GM18907 (cell line): Measurements from ENCODE around the gene PSMD12.
"Not testable (repeated sequence)": the region's sequence is repeated elsewhere in the genome, so short reads cannot be mapped to it uniquely, and the experiment has no call there.

Source experiments
- ATAC-seq: cut with Tn5 transposase; IDR thresholded peaks from one replicate; pipeline ENCODE4 v1.9.1; 2021; ENCODE audit warnings: mild to moderate bottlenecking, moderate library complexity; ENCODE audit not compliant: unreplicated experiment

PSMD12 gene

DNA sequence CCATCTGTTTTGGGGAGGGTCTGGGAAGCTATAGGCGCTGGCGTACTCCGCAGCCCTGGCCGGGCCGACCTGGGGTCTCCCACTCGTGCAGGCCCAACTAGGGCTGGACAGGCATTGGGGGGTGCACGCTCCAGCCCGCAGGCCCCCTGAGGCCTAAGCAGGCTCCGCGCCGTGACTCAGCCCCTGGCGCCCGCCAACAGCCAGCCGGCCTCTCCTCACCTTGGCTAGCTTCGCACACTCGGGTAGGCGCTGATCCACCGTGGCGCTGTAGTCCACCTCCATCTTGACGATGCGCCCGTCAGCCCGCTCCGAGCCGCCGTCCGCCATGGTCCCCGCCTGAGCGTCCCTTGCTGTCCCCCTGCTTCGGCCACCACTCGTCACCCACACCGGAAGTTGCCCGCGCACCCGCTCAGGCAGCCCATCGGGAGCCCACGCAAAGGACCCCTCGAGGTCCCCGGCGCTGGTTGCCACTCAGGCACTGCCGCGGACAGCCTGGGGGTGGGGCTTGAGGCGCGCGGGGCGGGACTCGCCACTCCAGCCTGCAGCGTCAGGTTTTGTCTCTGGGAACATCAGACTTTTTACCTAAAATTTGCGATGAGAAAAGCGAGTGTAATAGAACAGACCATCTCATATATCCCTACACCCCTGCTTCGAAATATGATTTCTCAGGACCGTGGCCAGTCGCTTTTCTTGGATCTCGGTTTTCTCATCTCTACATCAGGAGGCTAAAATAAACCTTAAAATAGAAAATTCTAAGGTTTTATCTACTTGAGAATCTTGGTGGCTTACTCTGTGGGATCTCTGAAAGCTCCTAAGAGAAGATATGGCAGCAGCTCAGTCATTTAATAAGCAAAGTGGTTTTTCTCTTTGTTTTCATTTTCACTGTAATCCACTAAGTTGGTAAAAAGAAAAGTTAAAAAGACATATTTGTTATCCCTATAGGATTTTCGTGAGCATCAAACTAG lies at the start of gene PSMD12:
TSS of gene PSMD12 (minus strand) at position 385 of the 965 bp plus-strand sequence. CDS start at position 327, 58 bp downstream.
- peak; percentile 87 for ATAC-seq

GRCh38 chr17:67415291-67415690 lies 48.9 kb upstream of the PSMD12 start:
- ATAC-seq = no peak

DNA sequence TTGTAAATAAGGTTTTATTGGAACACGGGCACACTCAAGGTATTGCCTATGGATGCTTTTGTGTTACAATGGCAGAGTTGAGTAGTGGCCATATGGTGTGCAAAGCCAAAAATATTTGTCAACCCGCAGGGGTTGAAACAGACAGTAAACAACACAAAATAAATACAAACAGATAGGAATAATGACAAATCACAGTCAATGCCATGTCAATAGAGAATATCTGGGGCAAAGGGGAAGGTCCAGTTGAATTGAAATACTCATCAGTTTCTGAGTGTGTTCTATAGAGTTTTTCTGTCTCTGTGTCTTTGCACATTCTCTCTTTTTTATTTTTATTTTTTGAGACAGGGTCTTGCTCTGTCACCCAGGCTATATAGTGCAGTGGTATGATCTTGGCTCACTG lies 48.2 kb upstream of the PSMD12 start:
- ATAC-seq = no peak

GRCh38 chr17:67414130-67414529 lies 47.8 kb upstream of the PSMD12 start:
- ATAC-seq = no peak

DNA sequence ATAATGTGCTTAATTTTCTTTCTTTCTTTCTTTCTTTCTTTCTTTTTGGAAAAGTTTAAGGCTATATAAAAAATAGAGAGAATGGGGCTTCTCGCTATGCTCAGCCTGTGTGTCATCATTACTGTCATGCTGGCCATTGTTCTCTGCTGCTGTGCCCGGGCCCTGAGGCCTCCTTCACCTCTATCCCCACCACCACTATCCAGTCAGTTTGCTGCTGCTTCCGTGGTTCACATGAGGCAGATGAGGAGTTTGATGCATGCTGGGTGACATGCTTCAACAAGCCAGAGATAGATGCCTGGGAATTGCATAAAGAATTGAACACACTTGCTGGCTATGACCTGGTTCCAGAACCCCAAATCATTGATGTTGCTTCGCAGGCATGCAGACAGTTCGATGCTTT lies 47.0 kb upstream of the PSMD12 start:
- no peak for ATAC-seq

DNA sequence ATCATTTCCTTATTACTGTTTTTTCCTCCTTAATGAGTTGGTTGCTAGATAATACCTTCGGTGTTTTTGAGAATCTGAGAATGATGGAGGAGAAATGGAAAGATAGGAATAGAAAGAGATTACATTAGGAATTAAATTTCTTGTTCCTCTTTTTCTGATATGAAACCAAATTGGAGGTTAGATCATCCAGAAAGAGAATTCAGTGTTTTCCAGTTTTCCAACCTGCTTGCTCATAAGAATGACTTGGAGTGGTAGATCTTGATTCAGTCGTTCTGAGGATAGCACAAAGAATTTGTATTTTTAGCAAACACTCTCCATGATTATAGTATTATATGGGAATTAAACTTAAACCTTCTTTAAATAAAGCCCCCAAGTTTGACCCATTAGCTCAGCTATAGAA lies 46.6 kb upstream of the PSMD12 start:
- no peak for ATAC-seq

DNA sequence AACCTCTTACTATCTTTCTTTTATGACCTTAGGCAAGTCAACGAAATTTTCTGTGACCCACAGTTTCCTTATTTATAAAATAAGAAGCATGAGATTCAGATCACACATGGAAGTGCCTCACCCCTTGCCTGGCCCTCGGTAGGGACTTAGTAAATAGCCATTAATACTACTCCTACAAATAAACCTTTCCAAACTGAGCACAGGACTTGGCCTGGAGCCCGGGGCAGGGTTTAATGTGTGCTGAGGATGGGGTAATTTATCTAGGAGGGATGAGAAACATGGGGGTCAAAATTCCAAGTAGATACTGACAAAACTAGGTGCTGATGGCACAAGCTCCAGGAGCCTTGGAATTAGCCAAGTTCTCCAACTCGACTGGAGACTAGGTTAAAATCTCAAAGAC lies 45.7 kb upstream of the PSMD12 start:
- no peak for ATAC-seq

GRCh38 chr17:67411397-67411796 lies 45.0 kb upstream of the PSMD12 start:
- no peak for ATAC-seq

GRCh38 chr17:67408455-67408830 lies 42.1 kb upstream of the PSMD12 start:
- not testable (repeated sequence) for ATAC-seq

DNA sequence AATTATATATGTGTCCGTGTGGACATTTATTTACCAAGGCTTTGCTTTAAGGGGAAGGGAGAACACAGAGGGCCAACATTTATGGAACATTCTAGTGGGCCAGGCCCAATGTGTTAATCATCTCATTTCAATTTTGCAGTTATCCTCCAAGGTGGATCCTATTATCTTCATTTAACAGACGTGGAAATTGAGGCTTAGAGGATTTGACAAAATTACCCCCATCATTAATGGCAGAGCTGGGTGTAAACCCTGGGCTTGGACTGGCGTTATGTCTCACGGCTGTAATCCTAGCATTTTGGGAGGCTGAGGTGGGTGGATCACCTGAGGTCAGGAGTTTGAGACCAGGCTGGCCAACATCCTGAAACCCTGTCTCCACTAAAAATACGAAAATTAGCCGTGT lies 37.1 kb upstream of the PSMD12 start:
- no peak for ATAC-seq

- no peak for ATAC-seq
Measured at GRCh38 chr17:67403065-67403464, 36.7 kb upstream of the PSMD12 start.

DNA sequence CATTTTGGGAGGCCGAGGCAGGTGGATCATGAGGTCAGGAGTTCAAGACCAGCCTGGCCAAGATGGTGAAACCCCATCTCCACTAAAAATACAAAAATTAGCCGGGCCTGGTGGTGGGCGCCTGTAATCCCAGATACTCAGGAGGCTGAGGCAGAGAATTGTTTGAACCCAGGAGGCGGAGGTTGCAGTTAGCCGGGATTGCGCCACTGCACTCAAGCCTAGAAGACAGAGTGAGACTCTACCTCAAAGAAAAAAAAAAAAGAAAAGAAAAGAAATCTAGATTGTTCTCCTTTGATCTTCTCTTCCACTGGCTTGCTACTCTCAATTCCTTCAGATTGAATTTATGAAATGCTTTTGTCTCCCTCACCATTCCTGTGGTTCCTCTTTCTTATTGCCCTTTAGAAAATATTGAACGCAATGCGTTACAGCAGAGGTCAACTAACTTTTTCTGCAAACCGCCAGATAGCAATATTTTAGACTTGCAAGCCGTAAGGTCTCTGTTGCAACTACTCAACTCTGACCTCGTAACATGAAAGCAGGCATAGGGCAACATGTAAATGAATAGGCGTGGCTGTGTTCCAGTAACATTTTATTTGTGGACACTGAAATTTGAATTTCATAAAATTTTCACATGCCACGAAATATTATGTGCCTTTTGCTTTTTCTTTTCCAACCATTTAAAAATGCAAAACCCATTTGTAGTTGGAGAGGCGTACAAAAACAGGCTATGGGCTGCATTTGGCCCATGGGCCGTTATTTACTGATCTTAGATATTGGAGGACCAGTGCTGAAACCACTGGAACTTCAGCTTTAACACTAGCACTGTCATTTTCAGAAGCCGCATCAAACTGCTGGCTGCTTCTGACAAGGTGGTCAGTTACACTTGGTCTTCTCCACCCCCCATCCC lies 35.5 kb upstream of the PSMD12 start:
- ATAC-seq = no peak

GRCh38 chr17:67401106-67401505 lies 34.7 kb upstream of the PSMD12 start:
- no peak for ATAC-seq

GRCh38 chr17:67400193-67400592 lies 33.8 kb upstream of the PSMD12 start:
- no peak for ATAC-seq

- ATAC-seq = no peak
Measured at GRCh38 chr17:67399676-67400075, 33.3 kb upstream of the PSMD12 start.

DNA sequence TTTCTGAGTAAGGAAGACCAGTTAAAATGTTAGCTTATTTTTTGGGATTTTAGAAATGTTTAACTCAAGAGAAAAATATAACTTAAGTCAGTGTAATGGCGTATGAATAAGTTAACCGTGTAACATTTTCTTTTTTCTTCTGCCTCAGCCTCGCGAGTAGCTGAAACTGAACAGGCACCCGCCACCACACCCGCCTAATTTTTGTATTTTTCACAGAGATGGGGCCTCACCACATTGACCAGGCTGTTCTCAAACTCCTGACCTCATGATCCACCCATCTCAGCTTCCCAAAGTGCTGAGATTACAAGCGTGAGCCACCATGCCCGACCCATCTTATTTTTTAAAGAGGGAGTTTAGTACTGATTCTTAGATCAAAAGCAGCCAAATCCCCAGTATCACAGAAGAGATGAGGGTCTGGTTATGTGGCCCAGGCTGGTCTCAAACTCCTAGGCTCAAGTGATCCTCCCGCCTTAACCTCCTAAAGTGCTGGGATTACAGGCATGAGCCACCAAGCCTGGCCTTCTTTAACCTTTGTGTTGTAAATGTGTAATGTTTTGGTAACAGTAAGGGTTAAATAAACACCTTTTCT lies 27.5 kb upstream of the PSMD12 start:
- ATAC-seq = no peak

- ATAC-seq = no peak
Measured at GRCh38 chr17:67392111-67392510, 25.7 kb upstream of the PSMD12 start.

- ATAC-seq = peak; percentile 95
Measured at GRCh38 chr17:67390646-67391361, 24.4 kb upstream of the PSMD12 start.

- no peak for ATAC-seq
Measured at GRCh38 chr17:67390006-67390645, 23.7 kb upstream of the PSMD12 start.

DNA sequence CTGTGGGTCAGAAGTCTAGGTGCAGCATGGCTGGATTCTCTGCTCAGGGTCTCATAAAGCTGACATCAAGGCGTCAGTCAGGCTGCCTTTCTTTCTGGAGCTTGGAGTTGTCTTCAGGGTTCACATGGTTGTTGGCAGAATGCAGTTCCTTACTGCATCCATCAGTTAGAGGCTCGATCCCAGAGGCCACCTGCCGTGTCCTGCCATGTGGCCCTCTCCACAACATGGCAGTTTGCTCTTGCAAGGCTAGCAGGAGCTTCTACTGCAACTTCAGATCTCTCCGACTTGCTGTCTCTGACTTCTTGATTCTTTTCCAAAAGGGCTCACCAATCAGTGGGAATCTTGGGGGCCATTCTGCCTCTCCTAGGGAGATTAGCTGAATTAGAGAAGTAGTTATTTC lies 22.6 kb upstream of the PSMD12 start:
- ATAC-seq = no peak
